ENCODE measurements around the gene FOSL2. TPM values are rescaled to one million over a fixed set of nuclear protein-coding genes. Genes with fewer than 3 reads are reported as not detected.

The FOSL2 gene
- total RNA-seq, 1 experiment from 2014 or later, result 141 TPM

GRCh38 chr2:28447943-28448792 lies 55.5 kb downstream of the FOSL2 start:
- H3K27me3 Mint-ChIP-seq (ENCODE audit: insufficient read depth, unreplicated experiment), result no peaks in the 10 kb centered on the region
- TF ChIP-seq, protein P1, sequence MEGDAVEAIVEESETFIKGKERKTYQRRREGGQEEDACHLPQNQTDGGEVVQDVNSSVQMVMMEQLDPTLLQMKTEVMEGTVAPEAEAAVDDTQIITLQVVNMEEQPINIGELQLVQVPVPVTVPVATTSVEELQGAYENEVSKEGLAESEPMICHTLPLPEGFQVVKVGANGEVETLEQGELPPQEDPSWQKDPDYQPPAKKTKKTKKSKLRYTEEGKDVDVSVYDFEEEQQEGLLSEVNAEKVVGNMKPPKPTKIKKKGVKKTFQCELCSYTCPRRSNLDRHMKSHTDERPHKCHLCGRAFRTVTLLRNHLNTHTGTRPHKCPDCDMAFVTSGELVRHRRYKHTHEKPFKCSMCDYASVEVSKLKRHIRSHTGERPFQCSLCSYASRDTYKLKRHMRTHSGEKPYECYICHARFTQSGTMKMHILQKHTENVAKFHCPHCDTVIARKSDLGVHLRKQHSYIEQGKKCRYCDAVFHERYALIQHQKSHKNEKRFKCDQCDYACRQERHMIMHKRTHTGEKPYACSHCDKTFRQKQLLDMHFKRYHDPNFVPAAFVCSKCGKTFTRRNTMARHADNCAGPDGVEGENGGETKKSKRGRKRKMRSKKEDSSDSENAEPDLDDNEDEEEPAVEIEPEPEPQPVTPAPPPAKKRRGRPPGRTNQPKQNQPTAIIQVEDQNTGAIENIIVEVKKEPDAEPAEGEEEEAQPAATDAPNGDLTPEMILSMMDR (IDR thresholded peaks at IDR 0.05; ENCODE audit: unreplicated experiment), result no peak
- H3K9me3 Mint-ChIP-seq (ENCODE audit: unreplicated experiment), result no peaks in the 10 kb centered on the region
- H3K36me3 Mint-ChIP-seq (ENCODE audit: insufficient read depth, unreplicated experiment), result no peaks in the 10 kb centered on the region
- peak overlapping the region; percentile 88 for H3K27ac Mint-ChIP-seq (ENCODE audit: low read depth, unreplicated experiment)
- H3K4me3 Mint-ChIP-seq (ENCODE audit: unreplicated experiment), result peak overlapping the region; percentile 52
- DNase-seq (ENCODE audit: unreplicated experiment), result peak; percentile 82
- intact Hi-C loops (cut with micrococcal nuclease), result loop anchor here (5.0 kb wide), 1 partner anchor 491 kb away; no protein-coding TSS in a partner anchor
- no TSS peak for BruUV-seq (replicated peaks)
- peaks cover 50% of the 10 kb centered on the region for H3K4me1 Mint-ChIP-seq (ENCODE audit: insufficient read depth, unreplicated experiment)
- CTCF ChIA-PET, result interaction anchor here (1.3 to 1.8 kb wide), 3 partner anchors 11 to 724 kb away, joined by 3 to 5 read pairs (median 5); no protein-coding TSS in a partner anchor
- POLR2A ChIA-PET, result interaction anchor here (1.0 to 7.9 kb wide), 7 partner anchors 11 to 57 kb away, joined by 3 to 93 read pairs (median 4); no protein-coding TSS in a partner anchor

GRCh38 chr2:28448793-28449100 lies 56.1 kb downstream of the FOSL2 start:
- TF ChIP-seq, protein P1 (IDR thresholded peaks at IDR 0.05; ENCODE audit: unreplicated experiment), result no peak
- Mint-ChIP-seq H3K9me3 (ENCODE audit: unreplicated experiment) (no peaks in the 10 kb centered on the region), H3K36me3 (ENCODE audit: insufficient read depth, unreplicated experiment) (no peaks in the 10 kb centered on the region), H3K4me1 (ENCODE audit: insufficient read depth, unreplicated experiment) (peaks cover 50% of the 10 kb centered on the region), H3K27ac (ENCODE audit: low read depth, unreplicated experiment) (peak overlapping the region; percentile 88), H3K4me3 (ENCODE audit: unreplicated experiment) (peak overlapping the region; percentile 52), H3K27me3 (ENCODE audit: insufficient read depth, unreplicated experiment) (no peaks in the 10 kb centered on the region)
- POLR2A ChIA-PET, result interaction anchor here (0.6 to 7.9 kb wide), 8 partner anchors 12 to 469 kb away, joined by 3 to 93 read pairs (median 4); no protein-coding TSS in a partner anchor
- DNase-seq (ENCODE audit: unreplicated experiment), result no peak
- intact Hi-C loops (cut with micrococcal nuclease), result loop anchor here (5.0 kb wide), 1 partner anchor 491 kb away; no protein-coding TSS in a partner anchor
- CTCF ChIA-PET, result interaction anchor here (1.3 to 1.5 kb wide), 3 partner anchors 9 to 13 kb away, joined by 3 to 5 read pairs (median 3); no protein-coding TSS in a partner anchor
- BruUV-seq (replicated peaks), result no TSS peak

DNA sequence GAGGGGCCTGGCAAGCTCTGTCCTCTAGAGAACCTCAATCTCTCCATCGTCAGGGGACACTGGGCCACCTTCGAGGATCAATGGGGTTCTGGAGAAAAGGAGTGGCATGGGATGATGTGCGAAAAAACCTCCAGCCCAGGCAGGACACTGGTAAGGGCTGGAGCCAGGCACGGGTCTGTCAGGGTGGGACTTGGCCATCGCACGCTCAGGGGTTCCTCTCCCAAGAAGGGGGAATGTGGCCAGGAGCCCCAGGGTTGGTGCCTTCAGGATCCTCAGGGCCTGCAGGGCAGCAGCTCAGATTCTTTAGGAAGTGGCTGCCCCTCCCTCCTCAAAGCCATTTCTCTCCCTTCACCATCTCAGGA lies 56.4 kb downstream of the FOSL2 start:
- Mint-ChIP-seq H3K27ac (ENCODE audit: low read depth, unreplicated experiment) (peak overlapping the region; percentile 94), H3K36me3 (ENCODE audit: insufficient read depth, unreplicated experiment) (no peaks in the 10 kb centered on the region), H3K4me1 (ENCODE audit: insufficient read depth, unreplicated experiment) (peaks cover 49% of the 10 kb centered on the region), H3K4me3 (ENCODE audit: unreplicated experiment) (peak overlapping the region; percentile 41), H3K9me3 (ENCODE audit: unreplicated experiment) (no peaks in the 10 kb centered on the region), H3K27me3 (ENCODE audit: insufficient read depth, unreplicated experiment) (no peaks in the 10 kb centered on the region)
- no peak for DNase-seq (ENCODE audit: unreplicated experiment)
- no TSS peak for BruUV-seq (replicated peaks)
- TF ChIP-seq, protein P1 (IDR thresholded peaks at IDR 0.05; ENCODE audit: unreplicated experiment), result no peak
- intact Hi-C loops (cut with micrococcal nuclease), result loop anchor here (5.0 kb wide), 1 partner anchor 492 kb away; no protein-coding TSS in a partner anchor
- POLR2A ChIA-PET, result interaction anchor here (0.6 to 7.9 kb wide), 8 partner anchors 12 to 468 kb away, joined by 3 to 93 read pairs (median 4); no protein-coding TSS in a partner anchor
- CTCF ChIA-PET, result interaction anchor here (0.6 to 1.5 kb wide), 5 partner anchors 9 to 743 kb away, joined by 3 to 5 read pairs (median 3); no protein-coding TSS in a partner anchor

Data from MCF 10A (cell line).